Progenitor cell of endocrine pancreas (in vitro differentiated cells): Measurements from ENCODE around the gene ZNF764. TPM values are rescaled to one million over a fixed set of nuclear protein-coding genes. Genes with fewer than 3 reads are reported as not detected.

Source experiments
- DNase-seq: peaks from one replicate; pipeline ENCODE4 v3.0.0; 2021; ENCODE audit warnings: low spot score; ENCODE audit not compliant: unreplicated experiment
- H3K27ac Mint-ChIP-seq: 2 replicates; pipeline ENCODE4 v1.8.0; 2021; ENCODE audit warnings: mild to moderate bottlenecking, moderate library complexity, mixed read lengths
- H3K27me3 Mint-ChIP-seq: 2 replicates; pipeline ENCODE4 v1.8.0; 2021; ENCODE audit warnings: mixed read lengths
- H3K36me3 Mint-ChIP-seq: 2 replicates; pipeline ENCODE4 v1.8.0; 2022; ENCODE audit warnings: mixed read lengths; ENCODE audit not compliant: insufficient read depth
- H3K4me1 Mint-ChIP-seq: 2 replicates; pipeline ENCODE4 v1.8.0; 2021; ENCODE audit warnings: low read depth, mixed read lengths
- H3K4me3 Mint-ChIP-seq: 2 replicates; pipeline ENCODE4 v1.8.0; 2021; ENCODE audit warnings: low read depth, mild to moderate bottlenecking, moderate library complexity, mixed read lengths
- H3K9me3 Mint-ChIP-seq: 2 replicates; pipeline ENCODE4 v1.8.0; 2021; ENCODE audit warnings: low read depth, mixed read lengths
- CTCF ChIP-seq: fragments of 200-600 bp; sonication (generic); IDR thresholded peaks from one replicate; pipeline ENCODE4 v1.5.0; 2021; ENCODE audit warnings: antibody characterized with exemption, mild to moderate bottlenecking; ENCODE audit not compliant: unreplicated experiment
- total RNA-seq: library from RNA; stranded (reverse); gene quantifications from 2 replicates; pipeline ENCODE4 v1.2.1, GENCODE V29; 2021

The ZNF764 gene
- total RNA-seq, 1 donor from 2014 or later = 36.1 TPM

- Mint-ChIP-seq H3K9me3 (peaks cover 6% of the 10 kb centered on the region), H3K27me3 (no peaks in the 10 kb centered on the region), H3K4me3 (peak overlapping the region; percentile 75), H3K4me1 (peaks cover 34% of the 10 kb centered on the region), H3K36me3 (peaks cover 30% of the 10 kb centered on the region), H3K27ac (peak overlapping the region; percentile 98)
- no peak for DNase-seq
- no peak for TF ChIP-seq CTCF
Observed at GRCh38 chr16:30532285-30533145, 25.7 kb downstream of the ZNF764 start.

GRCh38 chr16:30530163-30531037 lies 27.8 kb downstream of the ZNF764 start:
- Mint-ChIP-seq H3K27ac (peak overlapping the region; percentile 64), H3K36me3 (peaks cover 15% of the 10 kb centered on the region), H3K4me1 (peaks cover 34% of the 10 kb centered on the region), H3K9me3 (no peaks in the 10 kb centered on the region), H3K4me3 (peak overlapping the region; percentile 26), H3K27me3 (no peaks in the 10 kb centered on the region)
- no peak for TF ChIP-seq CTCF
- no peak for DNase-seq

GRCh38 chr16:30528799-30529457 lies 29.2 kb downstream of the ZNF764 start:
- Mint-ChIP-seq H3K27ac (peak overlapping the region; percentile 88), H3K27me3 (no peaks in the 10 kb centered on the region), H3K4me3 (no peak overlapping the region), H3K4me1 (peaks cover 30% of the 10 kb centered on the region), H3K36me3 (peaks cover 12% of the 10 kb centered on the region), H3K9me3 (no peaks in the 10 kb centered on the region)
- DNase-seq = no peak
- TF ChIP-seq CTCF = no peak

GRCh38 chr16:30527635-30528178 lies 30.5 kb downstream of the ZNF764 start:
- Mint-ChIP-seq H3K9me3 (no peaks in the 10 kb centered on the region), H3K4me1 (peaks cover 25% of the 10 kb centered on the region), H3K36me3 (peaks cover 10% of the 10 kb centered on the region), H3K4me3 (peak overlapping the region; percentile 75), H3K27me3 (no peaks in the 10 kb centered on the region), H3K27ac (peak overlapping the region; percentile 96)
- no peak for DNase-seq
- no peak for TF ChIP-seq CTCF
